ENCODE data around the gene PDAP1.

- TF ChIP-seq CHD2 (IDR thresholded peaks at IDR 0.05; ENCODE audit: low read length, partially characterized antibody) (no peak), RAD21 (conservative IDR thresholded peaks at IDR 0.05 in 1 of 2, IDR thresholded peaks at IDR 0.05 in 1 of 2) (no peak), RFX5 (IDR thresholded peaks at IDR 0.05) (no peak), ZSCAN20 (CRISPR knock-in tag; IDR thresholded peaks at IDR 0.05) (no peak), E2F6 (IDR thresholded peaks at IDR 0.05; ENCODE audit: borderline replicate concordance, low read depth) (no peak), FOSL2 (IDR thresholded peaks at IDR 0.05) (no peak), FOSL2 (CRISPR knock-in tag; IDR thresholded peaks at IDR 0.05) (no peak), POLR2A (IDR thresholded peaks at IDR 0.05; ENCODE audit: low read length) (no peak), MAX (IDR thresholded peaks at IDR 0.05) (no peak), HOXA7 (CRISPR knock-in tag; IDR thresholded peaks at IDR 0.05) (no peak), RCOR1 (IDR thresholded peaks at IDR 0.05; ENCODE audit: low read depth, low read length) (no peak)
- TF ChIP-seq, protein P1, sequence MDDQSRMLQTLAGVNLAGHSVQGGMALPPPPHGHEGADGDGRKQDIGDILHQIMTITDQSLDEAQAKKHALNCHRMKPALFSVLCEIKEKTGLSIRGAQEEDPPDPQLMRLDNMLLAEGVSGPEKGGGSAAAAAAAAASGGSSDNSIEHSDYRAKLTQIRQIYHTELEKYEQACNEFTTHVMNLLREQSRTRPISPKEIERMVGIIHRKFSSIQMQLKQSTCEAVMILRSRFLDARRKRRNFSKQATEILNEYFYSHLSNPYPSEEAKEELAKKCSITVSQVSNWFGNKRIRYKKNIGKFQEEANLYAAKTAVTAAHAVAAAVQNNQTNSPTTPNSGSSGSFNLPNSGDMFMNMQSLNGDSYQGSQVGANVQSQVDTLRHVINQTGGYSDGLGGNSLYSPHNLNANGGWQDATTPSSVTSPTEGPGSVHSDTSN (IDR thresholded peaks at IDR 0.05), result no peak
- TF ChIP-seq, protein P2, sequence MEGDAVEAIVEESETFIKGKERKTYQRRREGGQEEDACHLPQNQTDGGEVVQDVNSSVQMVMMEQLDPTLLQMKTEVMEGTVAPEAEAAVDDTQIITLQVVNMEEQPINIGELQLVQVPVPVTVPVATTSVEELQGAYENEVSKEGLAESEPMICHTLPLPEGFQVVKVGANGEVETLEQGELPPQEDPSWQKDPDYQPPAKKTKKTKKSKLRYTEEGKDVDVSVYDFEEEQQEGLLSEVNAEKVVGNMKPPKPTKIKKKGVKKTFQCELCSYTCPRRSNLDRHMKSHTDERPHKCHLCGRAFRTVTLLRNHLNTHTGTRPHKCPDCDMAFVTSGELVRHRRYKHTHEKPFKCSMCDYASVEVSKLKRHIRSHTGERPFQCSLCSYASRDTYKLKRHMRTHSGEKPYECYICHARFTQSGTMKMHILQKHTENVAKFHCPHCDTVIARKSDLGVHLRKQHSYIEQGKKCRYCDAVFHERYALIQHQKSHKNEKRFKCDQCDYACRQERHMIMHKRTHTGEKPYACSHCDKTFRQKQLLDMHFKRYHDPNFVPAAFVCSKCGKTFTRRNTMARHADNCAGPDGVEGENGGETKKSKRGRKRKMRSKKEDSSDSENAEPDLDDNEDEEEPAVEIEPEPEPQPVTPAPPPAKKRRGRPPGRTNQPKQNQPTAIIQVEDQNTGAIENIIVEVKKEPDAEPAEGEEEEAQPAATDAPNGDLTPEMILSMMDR (IDR thresholded peaks at IDR 0.05), result no peak
Observed at GRCh38 chr7:99448855-99449254, 40.5 kb upstream of the PDAP1 start.
